Right lobe of liver (tissue), 6 donors: Measurements from ENCODE around the gene UMPS. TPM values are rescaled to one million over a fixed set of nuclear protein-coding genes. Genes with fewer than 3 reads are reported as not detected.

Source experiments
- ATAC-seq, 4 donors: fragments of 200-7000 bp; cut with Tn5 transposase; one replicate each; pipeline ENCODE4 v1.9.1; 2020; ENCODE audit warnings: mild to moderate bottlenecking in 4 of 4, moderate library complexity in 4 of 4
- DNase-seq, 3 donors: peaks; one replicate each; pipeline ENCODE4 v3.0.0-alpha.2; 2020
- H3K27ac ChIP-seq, 3 donors: fragments of 200-600 bp; one replicate each; pipeline ENCODE4 v1.8.0; 2022
- H3K27me3 ChIP-seq, 2 donors: fragments of 200-600 bp; one replicate each; pipeline ENCODE4 v1.8.0; 2022
- H3K36me3 ChIP-seq, 4 donors: fragments of 200-600 bp; sonication (generic) in 1 of 4; one replicate each; pipeline versions ENCODE4 v1.5.1 to v1.8.0; 2017 to 2022; ENCODE audit warnings: control low read depth in 1 of 4
- H3K4me1 ChIP-seq, 4 donors: fragments of 200-600 bp; sonication (generic) in 1 of 4; one replicate each; pipeline versions ENCODE4 v1.5.1 to v1.8.0; 2017 to 2022; ENCODE audit warnings: control low read depth in 1 of 4
- H3K4me3 ChIP-seq, 3 donors: fragments of 200-600 bp; one replicate each; pipeline ENCODE4 v1.8.0; 2022
- H3K9me3 ChIP-seq, 4 donors: fragments of 200-600 bp; sonication (generic) in 1 of 4; one replicate each; pipeline versions ENCODE4 v1.5.1 to v1.8.0; 2017 to 2022; ENCODE audit warnings: control low read depth in 1 of 4
- POLR2A ChIP-seq: fragments of 450-650 bp; IDR thresholded peaks from one replicate; pipeline ENCODE4 v1.6.1; 2017; ENCODE audit warnings: antibody characterized with exemption, mild to moderate bottlenecking
- WGBS: methylation state at CpG from one replicate; pipeline ENCODE4 v1.1.6; 2018; ENCODE audit warnings: low coverage, low lambda C conversion rate; ENCODE audit not compliant: insufficient coverage; ENCODE audit errors: missing lambda C conversion rate; 5-methylcytosine and 5-hydroxymethylcytosine counted together
- intact Hi-C, 2 donors: fragments of 100-400 bp; cut with DNase I; formaldehyde crosslinking; loops; one replicate each; pipeline versions ENCODE4 v1.11.2 to v1.14.1; 2022
- total RNA-seq, 6 experiments: library from RNA; depleted of rRNA in 2 of 6; stranded (reverse); fragments of >200 nt in 2 of 6; fragmentation: NEBNext Ultra II Directional in 3 of 6; extraction: Animal tissue kit (Norgen Biotek cat#: 25700) in 3 of 6; gene quantifications; one replicate each; pipeline versions ENCODE4 v1.1.0 to v1.2.4, GENCODE V29; 2016 to 2023
- TF ChIP-seq, protein P1 (sequence below), 4 donors: fragments of 200-600 bp in 3 of 4; fragments of 450-650 bp in 1 of 4; IDR thresholded peaks; one replicate each; pipeline versions ENCODE4 v1.5.1 to v1.8.0; 2016 to 2022; ENCODE audit warnings: antibody characterized with exemption in 4 of 4, mild to moderate bottlenecking in 2 of 4
- donor health status: DM: no; HTN: yes; CAD: no.
- donor health status: DM: no; HTN: no; CAD: no.
- donor health status: DM: no; HTN: no; CAD: no.
- donor health status: DM: no; HTN: yes; CAD: no.
- donor health status: DM: no; HTN: yes; CAD: no.

UMPS gene
- total RNA-seq, 6 experiments from 2014 or later = 17.5 to 29.9 (median 25.5) TPM

DNA sequence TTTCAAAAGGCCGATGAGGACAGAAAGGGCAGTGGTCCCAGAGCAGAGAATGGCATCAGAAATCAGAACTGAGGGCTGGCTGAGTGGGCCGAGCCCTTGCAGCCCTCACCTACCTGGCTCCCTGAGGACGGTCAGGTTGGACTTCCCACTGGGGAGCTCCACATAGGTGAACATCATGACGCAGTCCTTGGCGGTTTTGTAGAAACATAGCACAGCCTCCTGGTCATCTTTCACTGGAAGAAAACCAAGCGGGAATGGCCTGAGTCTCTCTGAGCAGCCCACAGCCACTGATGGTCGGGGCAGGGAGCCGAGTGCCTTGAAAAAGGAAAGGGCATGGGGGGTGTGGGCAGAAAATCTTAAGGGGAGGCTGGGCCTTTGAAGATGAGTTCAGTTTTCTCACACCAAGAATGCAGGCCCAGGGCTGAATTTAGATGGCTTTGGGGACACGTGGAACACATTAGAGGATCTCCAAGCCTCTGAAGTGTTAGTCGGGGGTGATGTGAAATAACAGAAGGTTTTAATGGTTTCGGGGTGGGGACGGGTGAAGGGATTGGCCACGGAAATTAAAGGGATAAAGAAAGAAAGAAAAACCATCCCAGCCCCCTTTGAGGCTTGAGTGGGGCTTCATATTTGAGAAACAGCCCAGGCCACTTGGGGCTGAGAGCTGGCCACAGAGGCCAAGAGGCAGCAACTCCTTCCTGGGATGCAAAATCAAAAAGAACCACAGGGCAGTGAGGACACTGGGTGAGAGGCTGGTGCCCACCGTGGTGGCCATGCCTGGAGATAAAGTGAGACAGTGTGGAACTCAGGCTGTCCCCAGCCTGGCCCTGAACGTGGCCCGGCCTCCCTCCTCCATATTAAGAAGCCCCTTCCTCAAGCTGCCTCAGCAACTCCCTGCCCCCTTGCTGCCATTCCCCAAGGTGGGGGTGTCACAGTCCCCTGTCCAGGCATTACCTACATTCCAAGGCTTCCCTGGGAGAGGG lies 36.2 kb downstream of the UMPS start:
- Histone ChIP-seq H3K36me3 (peaks cover 4 to 53% (median 26%) of the 10 kb centered on the region in 4 donors), H3K27ac (no peak overlapping the region), H3K4me1 (peaks cover 0 to 11% (median 6%) of the 10 kb centered on the region in 4 donors), H3K4me3 (no peak overlapping the region), H3K27me3 (no peaks in the 10 kb centered on the region), H3K9me3 (no peaks in the 10 kb centered on the region)
- TF ChIP-seq, protein P1, sequence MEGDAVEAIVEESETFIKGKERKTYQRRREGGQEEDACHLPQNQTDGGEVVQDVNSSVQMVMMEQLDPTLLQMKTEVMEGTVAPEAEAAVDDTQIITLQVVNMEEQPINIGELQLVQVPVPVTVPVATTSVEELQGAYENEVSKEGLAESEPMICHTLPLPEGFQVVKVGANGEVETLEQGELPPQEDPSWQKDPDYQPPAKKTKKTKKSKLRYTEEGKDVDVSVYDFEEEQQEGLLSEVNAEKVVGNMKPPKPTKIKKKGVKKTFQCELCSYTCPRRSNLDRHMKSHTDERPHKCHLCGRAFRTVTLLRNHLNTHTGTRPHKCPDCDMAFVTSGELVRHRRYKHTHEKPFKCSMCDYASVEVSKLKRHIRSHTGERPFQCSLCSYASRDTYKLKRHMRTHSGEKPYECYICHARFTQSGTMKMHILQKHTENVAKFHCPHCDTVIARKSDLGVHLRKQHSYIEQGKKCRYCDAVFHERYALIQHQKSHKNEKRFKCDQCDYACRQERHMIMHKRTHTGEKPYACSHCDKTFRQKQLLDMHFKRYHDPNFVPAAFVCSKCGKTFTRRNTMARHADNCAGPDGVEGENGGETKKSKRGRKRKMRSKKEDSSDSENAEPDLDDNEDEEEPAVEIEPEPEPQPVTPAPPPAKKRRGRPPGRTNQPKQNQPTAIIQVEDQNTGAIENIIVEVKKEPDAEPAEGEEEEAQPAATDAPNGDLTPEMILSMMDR (IDR thresholded peaks at IDR 0.05) = no peak
- TF ChIP-seq POLR2A = no peak
- ATAC-seq = no peak
- no peak for DNase-seq
- intact Hi-C loops = loop anchor here in 1 of 2 donors (5.0 to 10.0 kb wide), 2 partner anchors 128 to 146 kb away; no protein-coding TSS in a partner anchor
- 90% methylated on average over 10 of the region's 16 CpGs for WGBS

DNA sequence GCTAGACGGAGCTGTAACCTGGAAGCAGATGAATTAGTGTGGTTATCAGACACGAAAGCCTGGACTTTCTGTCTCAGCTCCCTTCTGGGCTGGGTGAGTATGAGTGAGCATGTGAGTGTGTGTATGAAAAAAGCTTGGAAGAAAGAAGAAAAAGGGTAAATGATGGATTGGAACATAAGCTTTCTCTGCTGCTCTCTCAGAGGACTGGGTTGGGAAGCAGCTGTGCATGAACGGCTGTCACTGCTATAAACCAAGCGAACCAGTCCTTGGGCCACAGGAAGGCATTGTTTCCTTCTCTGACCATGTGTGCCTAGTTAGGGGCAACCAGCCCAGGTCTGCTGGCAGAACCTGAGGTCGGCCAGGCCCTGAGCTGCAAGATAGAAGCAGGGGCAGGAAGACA lies 37.0 kb downstream of the UMPS start:
- Histone ChIP-seq H3K4me1 (peaks cover 0 to 6% (median under 1%) of the 10 kb centered on the region in 4 donors), H3K27ac (no peak overlapping the region), H3K9me3 (no peaks in the 10 kb centered on the region), H3K27me3 (no peaks in the 10 kb centered on the region), H3K4me3 (no peak overlapping the region), H3K36me3 (peaks cover 4 to 53% (median 26%) of the 10 kb centered on the region in 4 donors)
- no peak for ATAC-seq
- no peak for DNase-seq
- no peak for TF ChIP-seq POLR2A
- TF ChIP-seq, protein P1 (IDR thresholded peaks at IDR 0.05) = no peak
- 89% methylated on average over 4 of the region's 5 CpGs for WGBS
- intact Hi-C loops = loop anchor here in 1 of 2 donors (5.0 to 10.0 kb wide), 2 partner anchors 128 to 145 kb away; no protein-coding TSS in a partner anchor

DNA sequence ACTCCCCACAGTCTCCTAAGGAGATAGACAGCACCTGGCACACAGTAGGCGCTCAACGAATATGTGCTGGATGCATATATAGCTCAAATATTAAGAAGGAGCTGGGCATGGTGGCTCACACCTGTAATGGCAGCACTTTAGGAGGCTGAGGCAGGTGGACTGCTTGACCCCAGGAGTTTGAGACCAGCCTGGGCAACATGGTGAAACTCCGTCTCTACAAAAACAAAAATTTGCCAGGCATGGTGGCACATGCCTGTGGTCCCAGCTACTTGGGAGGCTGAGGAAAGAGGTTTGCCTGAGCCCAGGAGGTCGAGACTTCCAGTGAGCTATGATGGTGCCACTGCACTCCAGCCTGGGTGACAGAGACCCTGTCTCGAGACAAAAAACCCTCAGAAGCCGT lies 37.4 kb downstream of the UMPS start:
- H3K27me3 ChIP-seq = no peaks in the 10 kb centered on the region
- WGBS = 89% methylated on average over 4 of the region's 6 CpGs
- peaks cover 0 to 8% (median 0%) of the 10 kb centered on the region in 4 donors for H3K4me1 ChIP-seq
- no peaks in the 10 kb centered on the region for H3K9me3 ChIP-seq
- H3K4me3 ChIP-seq = no peak overlapping the region
- ATAC-seq (no peak), DNase-seq (no peak)
- H3K27ac ChIP-seq = no peak overlapping the region
- intact Hi-C loops = loop anchor here in 1 of 2 donors (5.0 to 10.0 kb wide), 2 partner anchors 127 to 145 kb away; no protein-coding TSS in a partner anchor
- H3K36me3 ChIP-seq = peaks cover 4 to 51% (median 26%) of the 10 kb centered on the region in 4 donors
- TF ChIP-seq, protein P1 (IDR thresholded peaks at IDR 0.05) = no peak
- TF ChIP-seq POLR2A = no peak

DNA sequence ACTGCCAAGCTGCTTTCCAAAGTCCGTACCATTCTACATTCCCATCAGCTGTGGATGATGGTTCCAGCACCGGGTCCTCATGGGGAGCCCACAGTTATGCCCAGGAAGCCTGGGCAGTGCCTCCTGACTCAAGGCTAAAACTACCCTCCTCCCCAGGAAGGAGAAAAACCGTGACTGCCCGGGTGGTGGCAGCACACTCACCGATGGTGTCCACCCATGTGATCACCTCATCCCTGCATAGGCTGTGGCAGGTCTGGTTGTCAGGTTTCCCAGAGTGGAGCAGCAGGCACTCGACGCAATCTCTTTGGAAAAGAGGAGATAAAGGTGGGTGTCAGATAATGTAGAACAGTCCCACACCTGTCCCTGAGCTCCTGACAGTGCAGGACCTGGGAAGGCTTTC lies 38.6 kb downstream of the UMPS start:
- H3K4me1 ChIP-seq = peaks cover 0 to 12% (median 0%) of the 10 kb centered on the region in 4 donors
- TF ChIP-seq POLR2A = no peak
- TF ChIP-seq, protein P1 (IDR thresholded peaks at IDR 0.05) = peak in 3 of 4 donors; percentile 32 to 48 (median 35)
- H3K27me3 ChIP-seq = no peaks in the 10 kb centered on the region
- intact Hi-C loops = loop anchor here in 1 of 2 donors (5.0 to 10.0 kb wide), 2 partner anchors 126 to 143 kb away; no protein-coding TSS in a partner anchor
- ATAC-seq = peak; percentile 63 to 73 (median 70)
- H3K36me3 ChIP-seq = peaks cover 4 to 44% (median 25%) of the 10 kb centered on the region in 4 donors
- peak in 1 of 3 donors; percentile 51 for DNase-seq
- H3K9me3 ChIP-seq = no peaks in the 10 kb centered on the region
- 50% methylated on average over 4 of the region's 7 CpGs for WGBS
- no peak overlapping the region for H3K4me3 ChIP-seq
- H3K27ac ChIP-seq = no peak overlapping the region
